GM13976 (cell line): ENCODE results near the gene ARMC5.

Source experiments
- DNase-seq: peaks from one replicate; pipeline ENCODE4 v3.0.0; 2012; ENCODE audit warnings: low spot score
- CTCF ChIP-seq: IDR thresholded peaks from 2 replicates; pipeline ENCODE4 v1.5.1; 2012; ENCODE audit warnings: borderline replicate concordance, mild to moderate bottlenecking; ENCODE audit not compliant: insufficient read depth; ENCODE audit errors: extremely low read depth, missing control alignments, control extremely low read depth
- in situ Hi-C: fragments of 300-500 bp; cut with MboI; formaldehyde crosslinking; loops from one replicate; pipeline ENCODE4 v1.12.0; 2022; ENCODE audit warnings: low sequenced_read_pairs, mixed read lengths, inconsistent platforms; ENCODE audit not compliant: unreplicated experiment

The ARMC5 gene

DNA sequence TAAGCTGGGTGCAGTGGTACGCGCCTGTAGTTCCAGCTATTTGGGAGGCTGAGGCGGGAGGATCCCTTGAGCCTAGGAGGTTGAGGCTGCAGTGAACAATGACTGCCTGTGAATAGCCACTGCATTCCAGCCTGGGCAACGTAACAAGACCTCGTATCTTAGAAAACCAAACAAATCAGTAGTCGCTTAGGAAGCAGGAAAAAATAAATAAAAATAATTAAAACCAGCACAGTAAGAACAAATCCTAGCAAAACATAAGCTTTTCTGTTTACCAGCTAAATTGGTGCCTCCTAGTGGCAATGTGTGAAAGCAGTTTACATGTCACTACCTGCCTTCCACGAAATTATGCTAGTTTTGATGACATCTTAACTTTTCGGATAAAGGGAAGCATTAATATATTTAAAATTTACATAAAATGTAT, 1.3 kb downstream of the ARMC5 start:
- in situ Hi-C loops, result no loop called here
- DNase-seq, result no peak
- TF ChIP-seq CTCF, result peak; percentile 61

- in situ Hi-C loops, result no loop called here
- no peak for TF ChIP-seq CTCF
- DNase-seq, result no peak
Observed at GRCh38 chr16:31461201-31461920, 2.1 kb downstream of the ARMC5 start.

- in situ Hi-C loops, result no loop called here
- no peak for DNase-seq
- TF ChIP-seq CTCF, result no peak
Observed at GRCh38 chr16:31461921-31462804, 2.9 kb downstream of the ARMC5 start.

DNA sequence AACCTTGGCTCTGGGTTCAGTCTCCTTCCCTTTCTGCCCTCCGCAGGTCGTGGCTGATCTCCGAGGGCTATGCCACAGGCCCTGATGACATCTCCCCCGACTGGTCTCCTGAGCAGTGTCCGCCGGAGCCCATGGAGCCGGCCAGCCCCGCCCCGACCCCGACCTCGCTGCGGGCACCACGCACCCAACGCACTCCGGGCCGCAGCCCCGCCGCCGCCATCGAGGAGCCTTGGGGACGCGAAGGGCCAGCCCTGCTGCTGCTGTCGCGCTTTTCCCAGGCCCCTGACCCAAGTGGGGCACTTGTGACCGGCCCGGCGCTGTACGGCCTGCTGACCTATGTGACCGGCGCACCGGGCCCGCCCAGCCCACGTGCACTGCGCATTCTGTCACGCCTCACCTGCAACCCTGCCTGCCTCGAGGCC, 5.1 kb downstream of the ARMC5 start:
- in situ Hi-C loops, result no loop called here
- DNase-seq, result no peak
- TF ChIP-seq CTCF, result no peak

DNA sequence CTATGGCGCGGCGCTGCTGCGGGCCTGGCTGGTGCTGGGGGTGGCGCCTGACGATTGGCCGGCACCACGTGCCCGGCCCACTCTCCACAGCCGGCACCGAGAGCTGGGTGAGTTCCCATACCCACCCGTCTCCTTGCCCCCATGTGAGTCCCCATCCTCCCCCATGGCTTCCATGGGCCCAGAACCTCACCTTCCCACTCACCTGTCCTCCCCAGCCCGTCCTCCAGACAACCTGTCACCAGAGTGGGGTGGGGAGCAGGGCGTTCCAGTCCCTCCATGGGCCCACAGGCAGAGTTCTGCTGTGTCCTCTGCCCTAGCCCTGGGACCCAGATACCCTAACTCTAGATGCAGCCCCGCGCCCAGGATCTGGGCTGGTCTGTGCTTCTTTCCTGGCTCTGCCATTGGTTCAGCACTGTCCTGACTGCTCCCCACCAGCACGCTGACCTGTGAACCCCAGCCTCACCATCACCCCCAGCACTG, 5.5 kb downstream of the ARMC5 start:
- TF ChIP-seq CTCF, result no peak
- DNase-seq, result no peak
- in situ Hi-C loops, result no loop called here

DNA sequence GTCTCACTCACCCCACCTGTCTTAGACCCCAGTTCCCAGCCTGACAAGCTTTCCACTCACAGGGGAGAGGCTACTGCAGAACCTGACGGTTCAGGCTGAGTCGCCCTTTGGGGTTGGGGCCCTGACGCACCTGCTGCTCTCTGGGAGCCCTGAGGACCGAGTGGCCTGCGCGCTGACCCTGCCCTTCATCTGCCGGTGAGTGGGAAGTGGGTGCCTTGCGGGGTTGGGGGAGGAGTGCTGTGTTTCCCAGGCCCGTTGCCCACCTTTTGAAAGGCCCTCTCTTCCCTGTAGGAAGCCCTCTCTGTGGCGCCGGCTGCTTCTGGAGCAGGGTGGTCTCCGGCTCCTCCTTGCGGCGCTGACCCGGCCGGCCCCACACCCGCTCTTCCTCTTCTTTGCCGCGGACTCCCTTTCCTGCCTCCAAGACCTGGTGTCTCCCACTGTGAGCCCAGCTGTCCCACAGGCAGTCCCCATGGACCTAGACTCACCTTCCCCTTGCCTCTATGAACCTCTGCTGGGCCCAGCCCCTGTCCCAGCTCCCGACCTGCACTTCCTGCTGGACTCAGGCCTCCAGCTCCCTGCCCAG, 6.6 kb downstream of the ARMC5 start:
- TF ChIP-seq CTCF, result no peak
- in situ Hi-C loops, result no loop called here

More for the DNA sequence above, 6.6 kb downstream of the ARMC5 start:
- DNase-seq, result no peak
